Nucleus accumbens (tissue), 56 donors: ENCODE measurements around the gene PDGFB.
"Not testable (repeated sequence)": the region's sequence is repeated elsewhere in the genome, so short reads cannot be mapped to it uniquely, and the experiment has no call there.

Experiments used
- DNase-seq, 56 donors: peaks; one replicate each; lab custom pipeline; 2025; lab: John Stamatoyannopoulos, UW

The PDGFB gene

DNA sequence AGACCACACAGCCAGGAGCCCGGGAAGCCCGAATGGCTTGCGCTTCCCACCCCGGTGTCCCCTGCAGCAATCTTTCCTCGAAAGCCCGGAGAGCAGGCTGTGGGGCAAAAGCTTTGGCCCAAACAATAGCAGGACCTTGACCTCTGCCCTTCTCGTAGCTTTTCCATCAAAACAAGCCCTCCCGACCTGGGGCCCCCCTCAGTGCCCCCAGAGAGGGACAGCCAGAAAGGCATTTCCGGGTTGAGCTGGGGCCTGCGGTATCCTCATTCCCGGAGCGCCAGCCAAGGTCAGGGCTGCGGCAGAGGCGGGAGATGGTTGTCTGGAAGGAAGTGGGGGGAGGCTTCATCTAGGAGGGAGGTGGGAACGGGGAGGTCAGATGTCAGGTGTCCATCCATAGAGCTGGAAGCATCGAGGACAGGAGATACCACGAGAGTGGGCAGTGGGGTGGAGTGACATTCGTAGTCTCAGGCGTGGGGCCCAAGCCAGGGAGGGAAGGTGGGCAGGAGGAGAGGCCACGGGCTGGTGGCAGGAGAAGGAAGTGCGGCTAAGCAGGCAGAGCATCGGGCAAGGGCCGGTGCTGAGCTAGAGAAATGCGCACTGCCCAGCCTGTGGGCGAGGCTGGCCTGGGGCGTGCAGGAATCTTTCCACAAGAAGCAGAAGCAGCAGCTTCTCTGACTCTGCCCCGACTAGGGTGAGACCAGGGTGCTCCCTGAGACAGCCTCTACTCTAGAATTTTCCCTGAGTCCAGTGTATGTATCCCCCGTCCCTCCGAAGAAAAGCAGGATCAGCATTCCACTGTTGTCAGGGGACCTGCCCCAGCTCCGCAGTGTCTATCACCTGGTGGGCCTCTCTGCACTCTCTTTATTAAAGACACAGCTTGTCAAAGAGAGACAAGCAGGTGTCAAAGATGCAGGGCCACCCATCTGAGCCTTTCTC, 14.3 kb downstream of the PDGFB start:
- DNase-seq, result no peak

DNA sequence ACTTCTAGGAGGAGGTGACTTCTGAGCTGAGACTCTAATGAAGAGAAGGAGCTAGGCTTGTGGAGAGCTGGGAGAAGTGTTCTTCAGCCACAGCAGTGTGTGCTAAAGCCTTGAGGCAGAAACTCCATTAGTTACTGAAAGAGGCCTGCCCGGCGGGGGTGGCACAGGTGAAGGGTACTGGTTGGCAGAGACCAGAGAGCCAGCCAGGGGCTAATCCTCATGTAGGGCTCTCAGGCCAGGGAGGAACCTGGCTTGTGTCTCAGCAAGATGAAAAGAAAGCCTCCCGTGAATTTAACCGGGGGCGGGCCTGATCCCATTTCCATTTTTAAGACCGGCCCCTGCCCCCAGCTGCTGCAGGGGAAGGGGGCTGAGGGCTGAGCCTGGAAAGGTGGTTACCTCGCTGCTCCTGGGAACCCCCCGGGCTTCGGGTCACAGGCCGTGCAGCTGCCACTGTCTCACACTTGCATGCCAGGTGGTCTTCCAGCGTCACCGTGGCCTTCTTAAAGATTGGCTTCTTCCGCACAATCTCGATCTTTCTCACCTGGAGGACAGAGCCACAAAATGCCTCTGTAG, 15.0 kb downstream of the PDGFB start:
- no peak for DNase-seq

DNA sequence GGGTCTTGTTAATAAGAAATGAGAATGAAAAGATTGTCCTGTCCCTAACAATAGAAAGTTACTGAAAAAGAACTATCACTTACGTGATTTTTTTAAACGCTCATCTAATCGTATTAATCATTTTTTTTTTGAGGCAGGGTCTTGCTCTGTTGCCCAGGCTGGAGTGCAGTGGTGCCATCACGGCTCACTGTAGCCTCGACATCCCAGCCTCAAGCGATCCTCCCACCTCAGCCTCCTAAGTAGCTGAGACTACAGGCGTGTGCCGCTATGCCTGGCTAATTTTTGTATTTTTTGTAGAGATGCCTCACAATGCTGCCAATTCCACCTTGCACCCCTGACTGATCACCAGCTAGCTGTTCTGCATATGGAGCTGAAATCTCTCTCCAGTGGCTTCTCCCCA, 15.7 kb downstream of the PDGFB start:
- DNase-seq, result no peak

DNA sequence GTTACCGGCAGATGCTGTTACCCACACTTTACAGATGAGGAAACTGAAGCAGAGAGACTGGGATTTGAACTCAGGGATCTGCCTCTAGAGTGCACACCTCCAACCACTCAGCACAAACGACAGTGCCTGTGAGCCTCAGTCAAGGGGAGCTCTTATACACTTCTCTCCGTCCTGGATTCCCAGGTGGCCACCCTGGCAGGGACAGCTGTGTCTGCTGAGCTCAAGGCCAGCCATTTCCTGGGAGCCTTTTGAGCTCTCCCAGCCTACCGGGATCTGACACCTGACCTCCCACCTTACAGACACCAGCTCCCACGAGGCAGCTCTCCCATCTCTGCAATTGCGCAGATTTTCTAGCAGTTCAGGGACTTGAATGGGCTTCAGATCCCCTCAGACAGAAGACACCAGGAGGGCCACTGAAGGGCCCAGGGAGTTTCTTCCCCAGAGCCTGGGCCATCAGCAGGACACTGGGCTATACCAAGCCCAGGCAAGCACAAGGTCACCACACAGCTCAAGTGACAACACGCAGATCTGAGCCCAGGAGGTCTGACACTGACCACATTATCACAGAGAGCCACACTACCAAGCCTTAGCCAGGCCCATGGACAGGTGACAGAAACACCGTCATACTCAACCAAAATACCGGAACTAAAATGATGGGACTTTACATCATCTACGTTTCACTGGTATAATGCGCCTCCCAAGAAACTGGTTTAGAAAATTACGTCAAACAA, 17.1 kb downstream of the PDGFB start:
- DNase-seq, result no peak

DNA sequence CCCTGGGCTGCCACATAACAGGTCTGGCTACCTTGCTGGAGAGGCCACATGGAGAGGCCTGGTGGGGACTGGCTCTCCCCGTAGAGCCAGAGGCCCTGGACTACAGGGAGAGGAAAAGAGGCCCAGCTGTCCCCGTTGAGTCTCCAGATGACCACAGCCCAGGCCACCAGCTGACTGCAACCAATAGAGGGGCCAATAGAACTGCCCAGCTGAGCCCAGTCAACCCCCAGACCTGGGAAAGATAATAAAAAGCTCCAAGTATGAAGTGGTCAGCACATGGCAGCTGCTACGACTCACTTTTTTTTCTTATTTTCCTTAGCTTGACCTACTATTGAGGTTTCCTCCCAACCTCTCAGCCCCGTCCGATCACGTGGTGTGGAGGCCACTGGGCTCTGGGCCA, 18.4 kb downstream of the PDGFB start:
- no peak for DNase-seq

DNA sequence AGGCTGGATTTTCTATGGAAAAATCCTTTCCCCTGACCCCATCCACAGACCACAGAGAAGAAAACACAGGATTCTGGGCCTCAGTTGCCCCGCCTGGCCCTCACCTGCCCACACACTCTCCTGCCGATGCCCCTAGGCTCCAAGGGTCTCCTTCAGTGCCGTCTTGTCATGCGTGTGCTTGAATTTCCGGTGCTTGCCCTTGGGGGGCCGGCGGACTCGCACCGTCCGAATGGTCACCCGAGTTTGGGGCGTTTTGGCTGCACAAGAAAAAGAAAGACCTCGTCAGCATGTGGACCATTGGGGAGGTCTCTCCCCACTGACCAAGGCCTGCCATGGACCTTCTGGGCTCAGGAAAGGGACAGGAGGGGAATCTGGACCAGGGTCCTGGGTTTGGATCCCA, 19.2 kb downstream of the PDGFB start:
- DNase-seq, result no peak

DNA sequence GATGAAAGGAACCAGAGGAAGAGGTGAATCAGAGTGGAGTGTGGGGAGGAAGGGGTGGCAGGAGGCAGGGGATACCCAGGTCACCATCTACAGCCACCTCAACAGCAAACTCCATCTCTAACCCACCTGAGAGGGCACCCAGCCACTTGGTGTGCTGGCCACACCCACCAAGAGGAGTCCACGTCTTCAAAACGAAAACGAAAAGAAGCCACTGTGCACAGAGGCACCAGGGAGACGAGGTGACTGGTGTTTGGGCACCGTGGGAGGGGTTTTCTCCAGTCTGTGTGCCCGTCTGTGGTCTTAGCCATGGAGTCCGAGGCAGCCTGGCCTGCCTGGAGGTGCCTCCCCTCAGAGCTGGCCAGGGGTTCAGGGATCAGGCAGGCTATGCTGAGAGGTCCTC, 20.2 kb downstream of the PDGFB start:
- no peak for DNase-seq

DNA sequence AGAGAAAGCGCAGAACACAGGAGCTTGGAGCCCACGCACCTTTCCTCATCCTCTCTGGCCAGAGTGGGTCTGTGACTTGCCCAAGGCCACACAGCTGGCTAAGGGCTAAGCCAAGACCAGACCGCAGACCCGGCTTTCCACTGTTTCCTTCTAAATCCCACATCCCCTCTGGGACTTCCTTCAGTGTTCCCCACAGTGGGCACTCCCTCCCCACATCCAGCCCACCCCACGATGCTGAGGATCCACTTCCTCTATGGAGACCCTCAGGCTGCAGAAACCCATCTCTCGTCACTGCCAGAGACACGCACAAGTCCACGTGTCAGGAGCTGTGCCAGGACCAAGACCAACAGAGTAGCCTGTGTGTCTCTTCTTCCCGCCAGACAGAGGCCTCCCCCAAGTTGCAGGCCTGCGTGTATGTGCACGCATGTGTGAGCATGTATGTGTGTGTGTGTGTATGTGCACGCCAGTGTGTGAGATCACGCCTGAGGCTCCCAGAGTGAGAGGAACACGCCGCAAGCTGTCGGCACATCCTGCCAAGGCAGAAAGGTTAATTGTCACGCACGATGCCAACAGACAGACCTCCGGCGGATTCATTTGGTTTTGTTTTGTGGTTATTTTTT, 21.6 kb downstream of the PDGFB start:
- DNase-seq, result no peak

DNA sequence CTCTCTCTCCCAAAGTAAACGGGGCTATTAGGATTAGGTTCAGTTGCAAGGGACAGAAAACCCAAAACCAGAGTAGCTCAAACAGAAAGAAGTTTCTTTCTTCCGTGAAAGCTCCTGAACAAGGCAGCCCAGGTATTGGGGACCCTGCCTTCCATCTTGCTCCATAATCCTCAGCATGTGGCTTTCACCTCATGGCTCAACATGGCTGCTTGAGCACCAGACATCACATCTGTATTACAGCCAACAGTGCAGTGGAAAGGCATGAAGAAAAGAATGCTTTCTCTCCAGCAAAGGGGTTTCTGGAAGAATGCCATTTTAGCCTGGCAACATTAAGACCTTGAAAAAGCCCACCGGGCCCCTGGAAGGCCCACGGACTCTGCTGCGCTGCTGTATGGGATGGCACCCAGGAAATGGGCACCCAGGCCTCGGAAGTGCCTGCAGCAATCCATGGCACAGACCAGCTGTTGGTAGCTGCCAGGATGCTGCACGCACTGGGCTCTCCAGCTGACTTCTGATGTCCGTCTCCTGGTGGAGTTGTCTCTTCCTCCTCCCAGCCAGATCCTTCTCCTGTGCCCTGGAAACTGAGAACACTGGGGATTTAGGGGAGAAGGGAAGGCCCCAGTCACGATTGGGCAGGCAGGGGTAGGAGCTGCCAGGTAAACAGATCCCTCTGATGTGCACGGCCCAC, 22.6 kb downstream of the PDGFB start:
- DNase-seq, result no peak

DNA sequence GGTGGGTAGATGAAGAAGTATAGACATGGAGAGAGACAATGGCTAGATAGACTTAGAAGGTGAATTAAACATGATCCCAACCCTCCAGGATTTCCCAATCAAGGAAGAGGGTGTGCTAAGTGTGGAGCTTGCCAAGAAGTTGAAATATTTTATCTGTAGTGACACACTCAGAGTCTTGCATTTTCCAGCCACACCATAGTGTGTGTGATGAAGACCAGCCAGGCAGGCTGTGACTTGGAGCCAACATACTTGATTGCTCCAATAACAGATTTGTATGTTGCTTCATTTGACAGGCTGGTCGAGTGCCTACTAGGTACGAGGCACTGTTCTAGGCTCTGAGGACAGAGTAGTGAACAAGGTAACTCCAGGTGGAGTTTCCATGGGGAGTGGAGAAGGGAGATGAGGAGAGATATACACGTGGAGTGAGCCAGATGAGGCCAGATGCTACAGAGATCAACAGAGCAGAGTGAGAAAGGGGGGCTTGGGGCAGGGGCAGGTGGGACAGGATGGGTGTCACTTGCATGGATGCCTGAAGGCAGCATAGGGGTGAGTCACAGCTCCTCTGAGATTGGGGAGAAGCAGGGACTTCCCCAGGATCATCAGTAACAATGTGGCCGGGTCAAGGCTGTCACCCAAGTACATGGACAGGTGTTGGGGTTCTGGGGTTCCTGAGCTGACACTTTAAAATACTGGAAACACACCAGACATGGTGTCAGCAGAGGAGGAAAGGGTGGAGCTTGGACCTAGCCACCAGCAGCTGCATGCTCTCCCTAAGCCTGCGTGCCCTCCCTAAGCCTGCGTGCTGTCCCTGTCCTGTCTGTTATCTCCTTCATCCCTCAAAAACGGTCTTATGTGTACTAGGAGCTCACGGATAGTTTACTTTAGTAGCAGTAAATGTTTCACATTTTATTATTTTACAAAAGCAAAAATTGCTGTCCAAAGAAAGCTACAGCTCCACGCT, 23.6 kb downstream of the PDGFB start:
- DNase-seq, result no peak

DNA sequence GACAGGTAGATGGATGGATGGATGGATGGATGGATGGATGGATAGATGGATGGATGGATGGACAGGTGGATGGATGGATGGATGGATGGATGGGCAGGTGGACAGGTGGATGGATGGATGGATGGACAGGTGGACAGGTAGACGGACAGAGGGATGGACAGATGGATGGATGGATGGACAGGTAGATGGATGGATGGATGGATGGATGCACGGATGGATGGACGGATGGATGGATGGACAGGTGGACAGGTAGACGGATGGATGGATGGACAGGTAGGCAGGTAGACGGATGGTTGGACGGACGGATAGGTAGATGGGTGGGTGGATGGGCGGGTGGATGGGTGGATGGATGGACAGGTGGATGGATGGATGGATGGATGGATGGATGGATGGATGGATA, 24.3 kb downstream of the PDGFB start:
- no peak for DNase-seq

DNA sequence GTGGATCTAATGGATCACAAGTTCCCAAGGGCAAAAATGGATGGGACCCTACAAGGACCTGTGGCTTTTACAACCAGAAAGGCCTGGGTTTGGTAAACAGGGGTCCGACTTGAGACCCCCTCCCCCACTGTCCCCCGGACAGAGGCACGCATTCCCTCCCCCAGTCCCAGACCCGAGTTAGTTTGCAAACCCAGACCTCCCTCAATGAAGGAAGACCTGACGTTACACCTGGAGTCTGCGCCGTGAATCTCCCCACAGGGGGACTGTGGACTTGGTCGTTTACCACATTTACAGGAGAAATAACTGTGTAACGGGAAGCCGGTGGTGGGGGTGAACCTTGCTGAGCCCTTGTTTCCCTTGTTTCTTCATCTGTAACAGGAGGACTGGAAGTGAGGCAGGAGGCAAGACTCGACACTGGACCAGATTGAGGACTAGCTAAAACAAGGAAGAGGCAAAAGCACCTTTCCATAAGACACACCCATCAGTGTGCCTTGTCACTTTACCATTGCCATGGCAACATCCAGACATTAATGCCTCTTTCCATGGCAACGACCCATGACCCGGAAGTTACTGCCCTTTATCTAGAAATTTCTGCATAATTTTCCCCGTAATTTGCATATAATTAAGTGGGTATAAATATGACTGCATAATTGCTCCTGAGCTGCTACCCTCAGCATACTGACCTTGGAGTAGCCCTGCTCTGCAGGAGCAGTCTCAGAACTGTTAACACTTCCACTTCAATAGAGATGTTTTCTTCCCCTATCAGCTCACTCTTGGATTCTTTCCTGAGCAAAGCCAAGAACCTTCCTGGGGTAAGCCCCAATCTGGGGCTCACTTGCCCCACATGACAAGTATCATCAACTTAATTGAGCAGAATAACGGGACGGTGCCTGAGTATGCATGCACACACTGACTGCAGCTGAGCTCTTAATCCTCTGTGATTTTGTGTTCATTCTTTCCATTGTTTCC, 25.4 kb downstream of the PDGFB start:
- DNase-seq, result no peak

DNA sequence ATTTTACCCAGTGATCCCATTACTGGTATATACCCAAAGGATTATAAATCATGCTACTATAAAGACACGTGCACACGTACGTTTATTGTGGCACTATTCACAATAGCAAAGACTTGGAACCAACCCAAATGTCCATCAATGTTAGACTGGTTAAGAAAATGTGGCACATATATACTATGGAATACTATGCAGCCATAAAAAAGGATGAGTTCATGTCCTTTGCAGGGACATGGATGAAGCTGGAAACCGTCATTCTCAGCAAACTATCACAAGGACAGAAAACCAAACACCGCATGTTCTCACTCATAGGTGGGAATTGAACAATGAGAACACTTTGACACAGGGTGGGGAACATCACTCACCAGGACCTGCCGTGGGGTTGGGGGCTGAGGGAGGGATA, 26.4 kb downstream of the PDGFB start:
- DNase-seq, result not testable (repeated sequence)

DNA sequence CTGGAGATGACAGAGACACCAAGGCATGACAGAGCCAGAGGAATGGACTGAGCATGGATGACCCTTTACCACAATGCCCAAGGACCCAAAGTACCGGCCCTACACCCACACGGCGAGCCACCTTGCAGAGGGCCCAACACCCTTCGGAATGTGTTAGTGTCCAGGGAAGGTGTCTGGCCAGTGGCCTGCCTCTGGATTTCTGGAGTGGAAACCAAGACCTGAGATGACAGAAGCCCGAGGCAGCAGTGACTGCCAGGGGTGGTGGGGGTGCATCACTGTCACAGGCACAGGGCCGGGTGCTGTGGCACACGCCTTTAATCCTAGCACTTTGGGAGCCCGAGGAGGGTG, 28.7 kb downstream of the PDGFB start:
- no peak for DNase-seq

DNA sequence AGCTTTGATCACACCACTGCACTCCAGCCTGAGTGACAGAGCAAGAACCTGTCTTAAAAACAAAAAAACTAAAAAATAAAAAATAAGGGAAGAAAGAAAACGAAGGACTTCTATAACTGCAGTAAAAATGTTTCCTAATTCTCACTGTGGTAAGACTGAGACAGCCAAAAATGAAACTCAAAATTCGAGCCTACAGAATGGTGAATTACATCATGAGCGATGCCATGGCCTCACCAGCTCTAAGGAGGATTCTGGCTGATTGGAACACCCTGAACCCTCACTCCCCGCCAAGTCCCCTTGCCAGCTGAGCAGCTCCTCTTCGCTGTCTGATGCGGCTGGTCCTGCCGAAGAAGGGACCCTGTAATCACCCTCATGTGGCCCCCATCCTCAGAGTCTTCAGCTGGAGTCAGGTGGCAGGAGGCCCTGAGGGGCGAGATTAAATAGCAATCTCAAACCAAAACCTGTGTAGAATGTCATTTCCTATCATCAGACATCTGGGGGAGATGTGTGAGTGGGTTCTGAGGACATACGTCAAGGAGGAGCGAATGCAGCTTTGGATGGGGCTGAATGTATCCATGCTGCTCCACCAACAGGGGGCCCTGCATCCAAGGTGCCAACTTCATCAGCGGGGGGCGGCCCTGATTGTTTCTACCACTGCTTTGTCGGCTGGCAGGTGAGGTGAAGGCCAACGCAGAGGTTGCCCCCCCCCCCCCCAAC, 29.2 kb downstream of the PDGFB start:
- DNase-seq, result no peak

DNA sequence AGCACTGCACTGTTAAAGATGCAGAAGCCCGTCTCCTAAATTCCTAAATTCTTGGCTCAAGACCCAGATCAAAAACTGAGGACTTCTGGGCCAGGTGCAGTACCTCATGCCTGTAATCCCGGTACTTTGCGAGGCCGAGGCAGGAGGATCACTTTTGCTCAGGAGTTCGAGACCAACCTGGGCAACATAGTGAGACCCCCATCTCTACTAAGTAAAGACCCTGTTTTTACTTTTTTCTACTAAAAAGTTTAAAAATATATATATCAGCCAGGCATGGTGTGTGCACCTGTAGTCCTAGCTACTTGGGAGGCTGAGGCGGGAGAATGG, 29.7 kb downstream of the PDGFB start:
- no peak for DNase-seq

DNA sequence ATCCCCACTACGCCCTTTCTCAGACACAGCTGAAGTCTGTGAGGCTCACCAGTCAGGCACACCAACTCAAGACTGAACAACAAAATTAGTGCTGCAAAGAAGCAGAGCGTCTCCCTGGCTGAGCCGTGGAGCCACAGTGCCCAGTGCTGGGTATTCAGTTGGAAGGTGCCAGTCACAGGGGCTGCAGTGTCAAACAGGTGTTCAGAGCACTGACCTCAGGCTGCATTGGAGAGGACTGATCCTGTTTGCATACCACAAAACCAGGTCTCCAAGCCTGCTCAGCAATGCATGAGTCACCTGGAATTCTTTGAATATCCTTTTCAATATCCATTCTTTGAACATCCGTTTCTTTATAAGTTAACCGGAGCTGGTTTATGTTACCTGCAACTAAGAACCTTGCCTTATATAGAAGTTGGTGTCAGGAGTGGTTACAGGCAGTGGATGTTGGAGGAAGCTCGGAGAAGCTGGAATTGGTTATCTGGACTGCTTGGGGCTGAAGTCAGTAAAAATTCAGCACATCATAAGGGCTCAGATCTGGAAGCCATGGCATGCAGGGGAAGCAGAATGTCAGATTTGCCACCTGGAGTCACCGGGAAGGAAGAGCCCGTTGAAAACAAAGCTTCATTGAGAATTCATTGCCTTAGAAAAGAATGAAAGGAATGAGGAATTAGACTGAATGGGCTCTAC, 30.3 kb downstream of the PDGFB start:
- DNase-seq, result no peak
